ENCODE measurements around the gene ISM2. TPM values are rescaled to one million over a fixed set of nuclear protein-coding genes. Genes with fewer than 3 reads are reported as not detected.

ISM2 gene
- total and polyA plus RNA-seq, 2 of the 8 experiments (the other 6 are each of a cell fraction or from before 2014, with no cell fraction given), result 0.52 to 0.79 TPM

GRCh38 chr14:77543240-77543551 is 44.6 kb upstream of the ISM2 start (continued):
- TF ChIP-seq USF2 (IDR thresholded peaks at IDR 0.05; ENCODE audit: low read length) (no peak), POLR2A (IDR thresholded peaks at IDR 0.05; ENCODE audit: control extremely low read depth in 1 of 2, low read depth in 2 of 2, low read length in 2 of 2) (no peak), ASH2L (IDR thresholded peaks at IDR 0.05; ENCODE audit: low read length) (no peak)

All from H1 (cell line).